GM12892 (cell line): ENCODE results near the gene BCKDK.

ENCODE experiments used
- DNase-seq: peaks from one replicate; pipeline ENCODE4 v3.0.0; 2011; ENCODE audit not compliant: insufficient read length
- FAIRE-seq: peaks from 2 replicates; lab custom pipeline; 2011; peaks lifted over from hg19 to GRCh38; lab: Jason Lieb, UNC
- POLR2A ChIP-seq: IDR thresholded peaks from 2 replicates; pipeline ENCODE4 v1.6.1; 2011; ENCODE audit warnings: low read depth, low read length, control low read depth
- POLR2AphosphoS5 ChIP-seq: IDR thresholded peaks from 2 replicates; pipeline ENCODE4 v1.6.1; 2011; ENCODE audit warnings: low read depth, low read length, control low read depth
- TAF1 ChIP-seq: IDR thresholded peaks from 2 replicates; pipeline ENCODE4 v1.6.1; 2011; ENCODE audit warnings: low read depth, mild to moderate bottlenecking, control low read depth, low read length, borderline replicate concordance

The BCKDK gene

DNA sequence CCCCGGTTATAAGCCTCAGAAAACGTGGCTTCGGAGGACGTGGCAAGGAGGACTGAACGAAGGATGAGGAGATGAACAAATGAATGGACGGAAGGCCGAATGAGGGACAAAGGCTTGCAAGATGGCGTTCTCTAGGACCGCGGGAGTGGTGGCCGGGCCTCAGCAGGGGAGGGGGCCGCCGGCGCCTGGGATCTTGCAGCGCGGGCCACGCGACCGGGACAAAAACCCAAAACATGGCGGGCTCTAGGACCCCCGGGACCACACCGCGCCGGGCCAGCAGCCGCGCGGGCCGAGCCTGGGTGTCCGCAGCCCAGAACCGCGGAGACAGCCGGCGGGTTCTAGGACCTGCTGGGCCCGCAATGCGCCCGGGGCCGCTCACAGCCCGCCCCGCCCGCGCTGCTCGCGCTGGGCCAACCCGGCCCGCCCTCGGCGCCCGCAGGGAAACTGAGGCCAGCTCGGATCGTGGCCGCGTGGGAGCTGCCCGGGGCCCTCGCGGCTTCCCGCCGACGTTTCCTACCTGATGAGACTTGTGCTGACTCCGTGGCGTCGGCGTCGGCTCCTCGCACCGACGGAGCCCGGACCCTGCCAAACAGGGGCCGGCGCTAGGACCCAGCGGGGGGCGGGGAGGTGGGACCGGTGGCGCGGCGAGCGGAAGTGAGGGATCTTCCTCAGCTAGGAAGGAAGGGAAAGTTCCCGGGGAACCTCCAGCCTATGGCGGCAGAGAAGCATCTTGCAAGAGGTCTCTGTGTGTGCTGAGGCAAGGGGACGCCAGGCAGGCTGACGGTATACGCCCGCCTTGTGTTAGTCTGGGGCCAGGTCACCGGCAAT is 34.8 kb upstream of the BCKDK start:
- 0 out of 2 replicates have a peak, but pooled peaks have one; percentile 6 for TF ChIP-seq POLR2AphosphoS5
- peak; percentile 50 for TF ChIP-seq POLR2A
- peak; percentile 91; the same call in 1 of the 2 replicates for TF ChIP-seq TAF1
- DNase-seq, result peak; percentile 80

DNA sequence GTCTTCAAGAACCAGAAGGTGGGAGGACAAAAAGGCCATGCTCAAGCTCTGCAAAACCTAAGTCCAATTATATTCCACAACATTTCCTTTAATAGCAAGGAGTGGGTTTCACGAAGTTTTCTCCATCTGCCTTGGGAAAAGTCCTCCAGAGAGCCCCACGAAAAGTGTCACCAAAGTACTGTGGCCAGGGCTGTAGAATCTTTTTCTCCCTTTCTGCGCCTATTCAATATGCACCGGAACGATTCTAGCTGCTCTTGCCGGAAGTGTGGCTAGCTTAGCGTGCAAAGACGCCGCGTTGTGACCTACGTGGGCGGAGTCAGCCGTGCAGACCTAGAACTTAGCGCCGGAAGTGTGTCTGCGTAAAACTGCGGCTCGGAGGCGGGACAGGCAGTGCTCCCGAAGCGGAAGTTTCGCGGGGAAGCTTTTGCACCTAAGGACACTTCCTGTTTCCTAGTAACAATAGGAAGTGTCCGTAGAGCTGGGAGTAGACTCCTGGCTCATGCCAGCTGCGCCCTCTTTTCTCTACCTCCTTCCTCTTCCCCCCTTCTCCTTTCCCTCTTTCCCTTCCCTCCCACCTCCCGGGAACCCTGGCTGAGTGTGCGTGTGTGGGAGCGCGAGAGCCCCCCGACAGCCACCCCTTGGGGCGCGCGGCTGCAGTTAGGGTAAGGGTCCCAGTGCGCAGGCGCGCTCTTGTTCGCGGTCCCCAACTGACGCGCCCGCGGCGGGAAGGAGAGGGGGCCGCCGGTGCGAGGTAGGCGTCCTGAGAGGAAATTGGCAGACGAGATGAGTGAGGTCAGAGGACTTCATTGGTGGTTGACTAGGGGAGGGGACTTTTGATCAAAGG is 34.0 kb upstream of the BCKDK start, which contains the start of the genes ZNF646 and ZNF668:
Gene ZNF646 (plus strand): TSS at position 453 of the 844 bp plus-strand sequence. CDS start 1,903 bp downstream, outside the sequence.
Gene ZNF668 (minus strand): TSS at position 271 of the 844 bp plus-strand sequence. CDS start 9,781 bp downstream, outside the sequence.
- FAIRE-seq (peak; percentile 95), DNase-seq (peak; percentile 92)
- peak; percentile 67; the same call in 1 of the 2 replicates for TF ChIP-seq TAF1
- peak; percentile 91 for TF ChIP-seq POLR2A
- peak; percentile 92 for TF ChIP-seq POLR2AphosphoS5

More for the DNA sequence above, 34.8 kb upstream of the BCKDK start:
- FAIRE-seq, result peak; percentile 79

- DNase-seq, result no peak
- no peak for FAIRE-seq
- TF ChIP-seq POLR2AphosphoS5 (no peak), TAF1 (no peak), POLR2A (no peak)
These were observed 33.4 kb upstream of the BCKDK start for GRCh38 chr16:31074814-31075183.

DNA sequence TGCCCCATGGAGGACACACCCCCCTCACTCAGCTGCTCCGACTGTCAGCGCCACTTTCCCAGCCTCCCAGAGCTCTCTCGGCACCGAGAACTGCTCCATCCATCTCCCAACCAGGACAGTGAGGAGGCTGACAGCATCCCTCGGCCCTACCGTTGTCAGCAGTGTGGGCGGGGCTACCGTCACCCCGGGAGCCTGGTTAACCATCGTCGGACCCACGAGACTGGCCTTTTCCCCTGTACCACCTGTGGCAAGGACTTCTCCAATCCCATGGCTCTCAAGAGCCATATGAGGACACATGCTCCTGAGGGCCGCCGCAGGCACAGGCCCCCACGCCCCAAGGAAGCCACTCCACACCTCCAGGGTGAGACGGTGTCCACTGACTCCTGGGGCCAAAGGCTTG is 31.9 kb upstream of the BCKDK start:
- TF ChIP-seq POLR2A (no peak; the same call in 1 of the 2 replicates), POLR2AphosphoS5 (no peak), TAF1 (no peak)
- DNase-seq, result no peak
- FAIRE-seq, result no peak

DNA sequence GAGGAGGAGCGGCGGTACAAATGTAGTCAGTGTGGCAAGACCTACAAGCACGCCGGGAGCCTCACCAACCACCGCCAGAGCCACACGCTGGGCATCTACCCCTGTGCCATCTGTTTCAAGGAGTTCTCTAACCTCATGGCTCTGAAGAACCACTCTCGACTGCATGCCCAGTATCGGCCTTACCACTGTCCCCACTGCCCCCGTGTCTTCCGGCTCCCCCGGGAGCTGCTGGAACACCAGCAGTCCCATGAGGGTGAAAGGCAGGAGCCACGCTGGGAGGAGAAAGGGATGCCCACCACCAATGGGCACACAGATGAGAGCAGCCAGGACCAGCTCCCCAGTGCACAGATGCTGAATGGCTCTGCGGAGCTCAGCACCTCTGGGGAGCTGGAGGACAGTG is 31.2 kb upstream of the BCKDK start:
- no peak for FAIRE-seq
- TF ChIP-seq TAF1 (no peak), POLR2A (no peak), POLR2AphosphoS5 (no peak)

DNA sequence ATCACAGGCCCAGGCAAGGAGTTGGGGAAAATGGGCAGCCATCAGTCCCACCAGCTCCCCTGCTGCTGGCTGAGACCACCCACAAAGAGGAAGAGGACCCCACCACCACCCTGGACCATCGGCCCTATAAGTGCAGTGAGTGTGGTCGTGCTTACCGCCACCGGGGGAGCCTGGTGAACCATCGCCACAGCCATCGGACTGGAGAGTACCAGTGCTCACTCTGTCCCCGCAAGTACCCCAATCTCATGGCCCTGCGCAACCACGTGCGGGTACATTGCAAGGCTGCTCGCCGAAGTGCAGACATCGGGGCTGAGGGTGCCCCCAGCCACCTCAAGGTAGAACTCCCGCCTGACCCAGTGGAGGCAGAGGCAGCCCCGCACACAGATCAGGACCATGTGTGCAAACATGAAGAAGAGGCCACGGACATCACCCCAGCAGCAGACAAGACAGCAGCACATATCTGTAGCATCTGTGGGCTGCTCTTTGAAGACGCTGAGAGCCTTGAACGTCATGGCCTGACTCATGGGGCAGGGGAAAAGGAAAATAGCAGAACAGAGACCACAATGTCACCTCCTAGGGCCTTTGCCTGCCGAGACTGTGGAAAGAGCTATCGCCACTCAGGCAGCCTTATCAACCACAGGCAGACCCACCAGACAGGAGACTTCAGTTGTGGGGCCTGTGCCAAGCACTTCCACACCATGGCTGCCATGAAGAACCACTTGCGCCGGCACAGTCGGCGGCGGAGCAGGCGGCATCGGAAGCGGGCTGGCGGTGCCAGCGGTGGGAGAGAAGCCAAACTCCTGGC is 30.4 kb upstream of the BCKDK start:
- no peak for FAIRE-seq
- TF ChIP-seq TAF1 (no peak), POLR2AphosphoS5 (no peak), POLR2A (no peak)
- no peak for DNase-seq

More for the DNA sequence above, 31.2 kb upstream of the BCKDK start:
- DNase-seq, result no peak

DNA sequence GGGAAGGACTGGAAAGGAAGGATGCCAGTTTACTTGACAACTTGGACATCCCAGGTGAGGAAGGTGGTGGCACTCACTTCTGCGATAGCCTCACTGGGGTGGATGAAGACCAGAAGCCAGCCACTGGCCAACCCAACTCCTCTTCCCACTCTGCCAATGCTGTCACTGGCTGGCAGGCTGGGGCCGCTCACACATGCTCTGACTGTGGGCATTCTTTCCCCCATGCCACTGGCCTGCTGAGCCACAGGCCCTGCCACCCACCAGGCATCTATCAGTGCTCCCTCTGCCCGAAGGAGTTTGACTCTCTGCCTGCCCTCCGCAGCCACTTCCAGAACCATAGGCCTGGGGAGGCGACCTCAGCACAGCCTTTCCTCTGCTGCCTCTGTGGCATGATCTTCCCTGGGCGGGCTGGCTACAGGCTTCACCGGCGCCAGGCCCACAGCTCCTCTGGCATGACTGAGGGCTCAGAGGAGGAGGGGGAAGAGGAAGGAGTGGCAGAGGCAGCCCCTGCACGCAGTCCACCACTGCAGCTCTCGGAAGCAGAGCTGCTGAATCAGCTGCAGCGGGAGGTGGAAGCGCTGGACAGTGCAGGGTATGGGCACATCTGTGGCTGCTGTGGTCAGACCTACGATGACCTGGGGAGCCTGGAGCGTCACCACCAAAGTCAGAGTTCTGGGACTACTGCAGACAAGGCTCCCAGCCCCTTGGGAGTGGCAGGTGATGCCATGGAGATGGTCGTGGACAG is 29.4 kb upstream of the BCKDK start:
- no peak for FAIRE-seq
- DNase-seq, result peak; percentile 16
- TF ChIP-seq POLR2A (no peak), POLR2AphosphoS5 (no peak), TAF1 (no peak)

DNA sequence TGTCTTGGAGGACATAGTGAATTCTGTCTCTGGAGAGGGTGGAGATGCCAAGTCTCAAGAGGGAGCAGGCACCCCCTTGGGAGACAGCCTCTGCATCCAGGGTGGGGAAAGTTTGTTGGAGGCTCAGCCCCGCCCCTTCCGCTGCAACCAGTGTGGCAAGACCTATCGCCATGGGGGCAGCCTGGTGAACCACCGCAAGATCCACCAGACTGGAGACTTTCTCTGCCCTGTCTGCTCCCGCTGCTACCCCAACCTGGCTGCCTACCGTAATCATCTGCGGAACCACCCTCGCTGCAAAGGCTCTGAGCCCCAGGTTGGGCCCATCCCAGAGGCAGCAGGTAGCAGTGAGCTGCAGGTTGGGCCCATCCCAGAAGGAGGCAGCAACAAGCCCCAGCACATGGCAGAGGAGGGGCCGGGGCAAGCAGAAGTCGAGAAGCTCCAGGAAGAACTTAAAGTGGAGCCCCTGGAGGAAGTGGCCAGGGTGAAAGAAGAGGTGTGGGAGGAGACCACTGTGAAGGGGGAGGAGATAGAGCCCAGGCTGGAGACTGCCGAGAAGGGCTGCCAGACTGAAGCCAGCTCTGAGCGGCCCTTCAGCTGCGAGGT is 28.7 kb upstream of the BCKDK start:
- no peak for FAIRE-seq
- DNase-seq, result peak; percentile 9
- no peak for TF ChIP-seq POLR2A
- no peak for TF ChIP-seq TAF1
- no peak for TF ChIP-seq POLR2AphosphoS5

DNA sequence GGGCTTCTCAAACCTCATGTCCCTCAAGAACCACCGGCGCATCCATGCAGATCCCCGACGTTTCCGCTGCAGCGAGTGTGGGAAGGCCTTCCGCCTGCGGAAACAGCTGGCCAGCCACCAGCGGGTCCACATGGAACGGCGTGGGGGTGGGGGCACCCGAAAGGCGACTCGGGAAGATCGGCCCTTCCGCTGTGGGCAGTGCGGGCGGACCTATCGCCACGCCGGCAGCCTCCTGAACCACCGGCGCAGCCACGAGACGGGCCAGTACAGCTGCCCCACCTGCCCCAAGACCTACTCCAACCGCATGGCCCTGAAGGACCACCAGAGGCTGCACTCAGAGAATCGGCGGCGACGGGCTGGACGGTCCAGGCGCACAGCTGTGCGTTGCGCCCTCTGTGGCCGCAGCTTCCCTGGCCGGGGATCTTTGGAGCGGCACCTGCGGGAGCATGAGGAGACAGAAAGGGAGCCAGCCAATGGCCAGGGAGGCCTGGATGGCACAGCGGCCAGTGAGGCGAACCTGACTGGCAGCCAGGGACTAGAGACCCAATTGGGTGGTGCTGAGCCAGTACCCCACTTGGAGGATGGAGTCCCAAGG is 28.1 kb upstream of the BCKDK start:
- DNase-seq, result peak; percentile 18
- no peak for FAIRE-seq
- no peak for TF ChIP-seq TAF1
- no peak for TF ChIP-seq POLR2A
- no peak for TF ChIP-seq POLR2AphosphoS5
